ENCODE results near the gene ARMC3.

- TF ChIP-seq POLR2A (IDR thresholded peaks at IDR 0.05) (no peak), CTCF (IDR thresholded peaks at IDR 0.05) (no peak), EP300 (IDR thresholded peaks at IDR 0.05) (no peak), POLR2AphosphoS5 (IDR thresholded peaks at IDR 0.05) (no peak)
Observed at GRCh38 chr10:22992621-22993020, 64.8 kb downstream of the ARMC3 start.
